ENCODE data around the gene SAP25.

GRCh38 chr7:100571829-100572116 lies 1.9 kb downstream of the SAP25 start:
- TF ChIP-seq CTCF (IDR thresholded peaks at IDR 0.05) (no peak), POLR2A (IDR thresholded peaks at IDR 0.05) (no peak)

All from lower leg skin (tissue), 3 donors.